ENCODE results near the gene SORCS2.

- TF ChIP-seq POLR2AphosphoS5 (IDR thresholded peaks at IDR 0.05; ENCODE audit: borderline replicate concordance, low read depth, low read length) = no peak
- no peak for TF ChIP-seq EZH2 (IDR thresholded peaks at IDR 0.05)
Observed at GRCh38 chr4:7659429-7660175, 467.3 kb downstream of the SORCS2 start.

Measured in SK-N-MC (cell line).